ENCODE data around the gene COQ8A. TPM values are rescaled to one million over a fixed set of nuclear protein-coding genes. Genes with fewer than 3 reads are reported as not detected.
A peak's percentile ranks its signal among the peaks of the same experiment; 100 is the strongest.

The COQ8A gene
- total RNA-seq, result 100 to 1,000 TPM in 1 of 3 donors, 10 to 100 TPM in 2; 51.8 to 307 (median 60.6) TPM

DNA sequence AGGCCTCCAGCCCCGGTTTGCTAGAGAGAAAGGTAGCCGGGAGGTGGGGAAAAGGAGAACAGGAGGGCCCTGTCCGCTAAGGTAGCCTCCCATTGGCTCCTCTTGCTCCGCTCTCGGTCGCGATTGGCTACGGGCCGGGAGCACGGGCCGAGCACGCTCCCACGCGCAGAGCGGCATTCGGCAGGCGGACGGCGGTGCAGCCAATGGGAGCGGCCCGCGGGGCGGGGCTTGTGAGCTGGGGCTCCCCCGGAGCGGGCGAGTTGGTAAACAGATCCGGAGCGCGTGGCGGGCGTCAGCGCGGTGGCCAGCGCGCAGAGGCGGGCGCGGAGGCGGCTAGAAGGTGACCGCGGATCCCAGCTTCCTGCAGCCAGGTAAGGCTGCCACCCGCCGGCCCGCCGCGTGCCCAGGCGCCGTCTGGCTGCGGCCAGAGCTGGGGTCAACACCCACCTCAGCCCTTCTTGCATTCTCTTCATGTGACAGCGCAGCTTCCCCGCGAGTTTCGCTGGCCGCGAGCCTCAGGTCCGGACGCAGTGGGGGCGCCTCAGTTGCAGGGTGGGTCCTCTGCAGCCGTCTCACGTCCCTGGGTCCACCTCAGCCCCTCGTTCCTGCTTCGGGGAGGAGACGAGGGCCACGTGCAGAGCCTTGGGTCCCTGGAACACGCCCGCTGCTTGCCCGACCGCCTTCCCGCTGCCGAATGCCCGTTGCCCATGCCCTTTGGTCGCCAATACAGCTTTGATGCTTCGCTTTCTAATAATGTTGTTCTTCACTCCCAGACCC is at the start of gene COQ8A:
TSS of gene COQ8A (plus strand) at position 266 of the 777 bp plus-strand sequence. CDS start 21,092 bp downstream, outside the sequence.
- Histone ChIP-seq H3K27me3 (no peaks in the 10 kb centered on the region), H3K4me3 (peak within 1 kb of the TSS; percentile 81 to 90 (median 88)), H3K9me3 (peaks cover 0 to 5% of the 10 kb centered on the region in 2 donors), H3K36me3 (no peaks in the 10 kb centered on the region), H3K27ac (peak within 1 kb of the TSS; percentile 95), H3K4me1 (peaks cover 0 to 11% of the 10 kb centered on the region in 2 donors)
- intact Hi-C loops (cut with DNase I; ENCODE audit: low total_unique reads), result no loop called here
- peak; percentile 99 for DNase-seq (ENCODE audit: low spot score in 2 of 2)
- TF ChIP-seq POLR2AphosphoS5 (IDR thresholded peaks at IDR 0.05) (peak in 1 of 3 donors; percentile 71), POLR2A (IDR thresholded peaks at IDR 0.05) (no peak), CTCF (IDR thresholded peaks at IDR 0.05) (peak in 1 of 3 donors; percentile 13)

DNA sequence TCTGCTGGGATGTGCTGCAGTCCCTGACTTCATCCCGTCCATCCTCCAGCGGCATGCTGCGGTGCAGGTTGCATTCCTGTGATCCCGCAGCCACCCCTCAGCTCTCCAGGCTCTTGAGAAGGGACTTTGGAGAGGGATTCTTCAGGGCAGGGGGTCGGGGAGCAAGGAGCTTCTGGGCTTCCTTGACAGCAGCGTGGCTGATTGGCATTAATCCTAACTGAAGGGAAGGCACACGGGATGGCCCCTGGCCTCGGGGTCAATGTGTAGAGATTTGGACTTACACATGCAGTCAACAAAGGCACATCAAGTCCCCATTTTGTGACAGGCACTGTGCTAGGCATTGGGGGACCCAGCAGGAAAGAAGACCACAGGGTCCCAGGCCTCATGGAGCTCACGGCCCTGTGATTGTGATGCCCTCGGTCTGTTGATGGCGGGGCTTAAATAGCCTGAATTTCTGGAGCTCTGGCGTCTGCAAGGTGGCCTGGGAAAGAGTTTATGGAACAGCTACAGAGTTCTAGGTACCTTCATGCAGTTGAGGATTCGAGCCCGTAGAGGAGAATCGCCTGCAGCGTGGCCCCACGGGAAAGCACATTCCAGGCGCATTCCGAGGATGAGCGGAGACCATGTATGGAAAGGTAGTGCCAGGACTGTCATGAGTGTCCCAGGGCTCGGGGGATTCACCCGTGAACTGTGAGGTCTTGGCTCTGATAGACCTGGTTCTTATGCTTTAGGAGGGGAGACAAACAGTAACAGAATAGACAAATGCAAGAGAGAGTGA is 49.6 kb upstream of the COQ8A start:
- Histone ChIP-seq H3K9me3 (no peaks in the 10 kb centered on the region), H3K36me3 (peaks cover 12% of the 10 kb centered on the region), H3K4me1 (no peaks in the 10 kb centered on the region), H3K4me3 (no peak overlapping the region), H3K27me3 (no peaks in the 10 kb centered on the region), H3K27ac (no peak overlapping the region)
- TF ChIP-seq POLR2A (IDR thresholded peaks at IDR 0.05) (no peak), POLR2AphosphoS5 (IDR thresholded peaks at IDR 0.05) (no peak), CTCF (IDR thresholded peaks at IDR 0.05) (no peak)
- DNase-seq (ENCODE audit: low spot score in 2 of 2), result no peak
- intact Hi-C loops (cut with DNase I; ENCODE audit: low total_unique reads), result no loop called here

GRCh38 chr1:226891346-226891745 is 48.7 kb upstream of the COQ8A start:
- Histone ChIP-seq H3K27me3 (no peaks in the 10 kb centered on the region), H3K4me3 (no peak overlapping the region), H3K4me1 (no peaks in the 10 kb centered on the region), H3K27ac (no peak overlapping the region), H3K36me3 (peaks cover 12% of the 10 kb centered on the region), H3K9me3 (no peaks in the 10 kb centered on the region)
- no peak for TF ChIP-seq POLR2A (IDR thresholded peaks at IDR 0.05)
- TF ChIP-seq CTCF (IDR thresholded peaks at IDR 0.05), result no peak
- no peak for DNase-seq (ENCODE audit: low spot score in 2 of 2)
- intact Hi-C loops (cut with DNase I; ENCODE audit: low total_unique reads), result no loop called here

GRCh38 chr1:226891846-226892523 is 48.1 kb upstream of the COQ8A start:
- no peaks in the 10 kb centered on the region for H3K9me3 ChIP-seq
- H3K36me3 ChIP-seq, result peaks cover 12% of the 10 kb centered on the region
- no peaks in the 10 kb centered on the region for H3K27me3 ChIP-seq
- no peak for TF ChIP-seq POLR2AphosphoS5 (IDR thresholded peaks at IDR 0.05)
- H3K27ac ChIP-seq, result no peak overlapping the region
- no peak overlapping the region for H3K4me3 ChIP-seq
- H3K4me1 ChIP-seq, result no peaks in the 10 kb centered on the region
- no peak for DNase-seq (ENCODE audit: low spot score in 2 of 2)
- intact Hi-C loops (cut with DNase I; ENCODE audit: low total_unique reads), result no loop called here

- Histone ChIP-seq H3K27ac (no peak overlapping the region), H3K36me3 (peaks cover 12% of the 10 kb centered on the region), H3K4me1 (no peaks in the 10 kb centered on the region), H3K4me3 (no peak overlapping the region), H3K9me3 (no peaks in the 10 kb centered on the region), H3K27me3 (no peaks in the 10 kb centered on the region)
- intact Hi-C loops (cut with DNase I; ENCODE audit: low total_unique reads), result no loop called here
- no peak for DNase-seq (ENCODE audit: low spot score in 2 of 2)
- TF ChIP-seq POLR2A (IDR thresholded peaks at IDR 0.05) (no peak), POLR2AphosphoS5 (IDR thresholded peaks at IDR 0.05) (no peak), CTCF (IDR thresholded peaks at IDR 0.05) (no peak)
Measured at GRCh38 chr1:226892524-226892875, 47.6 kb upstream of the COQ8A start.
